Nephron (organoid): Measurements from ENCODE around the gene NPTXR.
"Not testable (repeated sequence)": the region's sequence is repeated elsewhere in the genome, so short reads cannot be mapped to it uniquely, and the experiment has no call there.

Source experiments
- H3K27ac Mint-ChIP-seq, 3 experiments: 2 replicates each; pipeline ENCODE4 v1.8.0; 2020; ENCODE audit warnings: mixed read lengths in 3 of 3, mild to moderate bottlenecking in 2 of 3, moderate library complexity in 1 of 3
- H3K27me3 Mint-ChIP-seq: 2 replicates; pipeline ENCODE4 v1.8.0; 2021; ENCODE audit warnings: low read depth, mild to moderate bottlenecking, moderate library complexity, mixed read lengths
- H3K36me3 Mint-ChIP-seq: 2 replicates; pipeline ENCODE4 v1.8.0; 2020; ENCODE audit warnings: low read depth, mixed read lengths
- H3K4me1 Mint-ChIP-seq: 2 replicates; pipeline ENCODE4 v1.8.0; 2020; ENCODE audit warnings: mixed read lengths
- H3K4me3 Mint-ChIP-seq, 3 experiments: 2 replicates each; pipeline ENCODE4 v1.8.0; 2020; ENCODE audit warnings: mild to moderate bottlenecking in 3 of 3, mixed read lengths in 3 of 3, moderate library complexity in 2 of 3
- H3K9me3 Mint-ChIP-seq: 2 replicates; pipeline ENCODE4 v1.8.0; 2020; ENCODE audit warnings: mixed read lengths
- TF ChIP-seq, protein P1 (sequence below), 3 experiments: fragments of 200-600 bp; sonication (generic); IDR thresholded peaks; one replicate each; pipeline ENCODE4 v1.5.0; 2021; ENCODE audit warnings: antibody characterized with exemption in 3 of 3; ENCODE audit not compliant: unreplicated experiment in 3 of 3

Gene NPTXR

DNA sequence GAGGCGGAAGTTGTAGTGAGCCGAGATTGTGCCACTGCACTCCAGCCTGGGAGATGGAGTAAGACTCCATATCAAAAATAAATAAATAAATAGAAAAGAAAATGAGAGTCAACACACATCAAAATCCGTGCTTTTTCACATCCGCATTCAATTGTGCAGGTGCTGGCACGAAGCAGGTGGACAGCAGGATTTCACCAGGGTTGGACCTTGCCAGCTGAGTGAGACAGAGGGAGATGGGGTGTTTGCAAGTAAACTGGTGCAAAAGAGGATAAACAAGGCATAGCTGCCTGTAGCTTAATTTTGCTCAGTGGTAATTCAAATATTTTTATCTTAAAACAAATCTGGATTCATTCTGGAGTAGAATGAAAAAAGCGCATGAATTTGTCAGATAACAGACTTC is 26.6 kb downstream of the NPTXR start:
- no peaks in the 10 kb centered on the region for H3K4me1 Mint-ChIP-seq
- peaks cover 27% of the 10 kb centered on the region for H3K27me3 Mint-ChIP-seq
- H3K36me3 Mint-ChIP-seq, result no peaks in the 10 kb centered on the region
- H3K4me3 Mint-ChIP-seq, result no peak overlapping the region
- no peak overlapping the region for H3K27ac Mint-ChIP-seq
- no peaks in the 10 kb centered on the region for H3K9me3 Mint-ChIP-seq
- TF ChIP-seq, protein P1, sequence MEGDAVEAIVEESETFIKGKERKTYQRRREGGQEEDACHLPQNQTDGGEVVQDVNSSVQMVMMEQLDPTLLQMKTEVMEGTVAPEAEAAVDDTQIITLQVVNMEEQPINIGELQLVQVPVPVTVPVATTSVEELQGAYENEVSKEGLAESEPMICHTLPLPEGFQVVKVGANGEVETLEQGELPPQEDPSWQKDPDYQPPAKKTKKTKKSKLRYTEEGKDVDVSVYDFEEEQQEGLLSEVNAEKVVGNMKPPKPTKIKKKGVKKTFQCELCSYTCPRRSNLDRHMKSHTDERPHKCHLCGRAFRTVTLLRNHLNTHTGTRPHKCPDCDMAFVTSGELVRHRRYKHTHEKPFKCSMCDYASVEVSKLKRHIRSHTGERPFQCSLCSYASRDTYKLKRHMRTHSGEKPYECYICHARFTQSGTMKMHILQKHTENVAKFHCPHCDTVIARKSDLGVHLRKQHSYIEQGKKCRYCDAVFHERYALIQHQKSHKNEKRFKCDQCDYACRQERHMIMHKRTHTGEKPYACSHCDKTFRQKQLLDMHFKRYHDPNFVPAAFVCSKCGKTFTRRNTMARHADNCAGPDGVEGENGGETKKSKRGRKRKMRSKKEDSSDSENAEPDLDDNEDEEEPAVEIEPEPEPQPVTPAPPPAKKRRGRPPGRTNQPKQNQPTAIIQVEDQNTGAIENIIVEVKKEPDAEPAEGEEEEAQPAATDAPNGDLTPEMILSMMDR (IDR thresholded peaks at IDR 0.05; ENCODE audit: unreplicated experiment in 3 of 3), result no peak

- Mint-ChIP-seq H3K27ac (no peak overlapping the region), H3K4me1 (no peaks in the 10 kb centered on the region), H3K4me3 (no peak overlapping the region), H3K9me3 (peaks cover 4% of the 10 kb centered on the region), H3K36me3 (no peaks in the 10 kb centered on the region), H3K27me3 (peaks cover 31% of the 10 kb centered on the region)
- TF ChIP-seq, protein P1 (IDR thresholded peaks at IDR 0.05; ENCODE audit: unreplicated experiment in 3 of 3), result no peak
Observed at GRCh38 chr22:38815842-38816241, 28.0 kb downstream of the NPTXR start.

- TF ChIP-seq, protein P1 (IDR thresholded peaks at IDR 0.05; ENCODE audit: unreplicated experiment in 3 of 3), result no peak
- Mint-ChIP-seq H3K27ac (no peak overlapping the region), H3K4me3 (no peak overlapping the region), H3K36me3 (no peaks in the 10 kb centered on the region), H3K4me1 (no peaks in the 10 kb centered on the region), H3K27me3 (peaks cover 26% of the 10 kb centered on the region), H3K9me3 (peaks cover 21% of the 10 kb centered on the region)
Observed at GRCh38 chr22:38811241-38811640, 32.6 kb downstream of the NPTXR start.

GRCh38 chr22:38805041-38805593 is 38.7 kb downstream of the NPTXR start:
- Mint-ChIP-seq H3K27me3 (peaks cover 35% of the 10 kb centered on the region), H3K9me3 (peaks cover 15% of the 10 kb centered on the region)
- not testable (repeated sequence) for H3K4me1 Mint-ChIP-seq, H3K4me3 Mint-ChIP-seq, H3K27ac Mint-ChIP-seq, H3K36me3 Mint-ChIP-seq

- Mint-ChIP-seq H3K27me3 (peaks cover 48% of the 10 kb centered on the region), H3K27ac (no peak overlapping the region), H3K4me3 (no peak overlapping the region), H3K9me3 (peaks cover 2% of the 10 kb centered on the region), H3K36me3 (no peaks in the 10 kb centered on the region), H3K4me1 (no peaks in the 10 kb centered on the region)
- TF ChIP-seq, protein P1 (IDR thresholded peaks at IDR 0.05; ENCODE audit: unreplicated experiment in 3 of 3), result no peak
Observed at GRCh38 chr22:38802671-38803121, 41.1 kb downstream of the NPTXR start.

GRCh38 chr22:38799265-38800002 is 44.4 kb downstream of the NPTXR start:
- TF ChIP-seq, protein P1 (IDR thresholded peaks at IDR 0.05; ENCODE audit: unreplicated experiment in 3 of 3), result no peak
- Mint-ChIP-seq H3K9me3 (no peaks in the 10 kb centered on the region), H3K27ac (no peak overlapping the region), H3K4me3 (no peak overlapping the region), H3K36me3 (no peaks in the 10 kb centered on the region), H3K27me3 (peaks cover 67% of the 10 kb centered on the region), H3K4me1 (peaks cover under 1% of the 10 kb centered on the region)
